HepG2 (cell line): ENCODE results near the gene SSTR5. TPM values are rescaled to one million over a fixed set of nuclear protein-coding genes. Genes with fewer than 3 reads are reported as not detected.
A peak's percentile ranks its signal among the peaks of the same experiment; 100 is the strongest.

ENCODE experiments used
- CBX2 ChIP-seq, 2 experiments: fragments of 200-600 bp in 1 of 2; sonication (generic); formaldehyde crosslinking in 1 of 2; IDR thresholded peaks; 2 replicates each; pipeline versions ENCODE4 v1.7.0 to v1.8.1; 2018 to 2022; ENCODE audit warnings: low read depth in 2 of 2, low read length in 1 of 2, mild to moderate bottlenecking in 1 of 2, missing genetic modification reagents in 1 of 2
- IKZF4 ChIP-seq: sonication (generic); formaldehyde crosslinking; IDR thresholded peaks from 2 replicates; pipeline ENCODE4 v1.5.1; 2020; ENCODE audit warnings: borderline replicate concordance, mild to moderate bottlenecking, low read depth, missing genetic modification reagents; ENCODE audit errors: not compliant biosample characterization
- KDM6A ChIP-seq: IDR thresholded peaks from 2 replicates; pipeline ENCODE4 v1.6.1; 2016; ENCODE audit warnings: low read depth
- KMT2B ChIP-seq: IDR thresholded peaks from 2 replicates; pipeline ENCODE4 v1.6.1; 2016; ENCODE audit warnings: missing genetic modification reagents, missing compliant biosample characterization
- MAF1 ChIP-seq: sonication (generic); formaldehyde crosslinking; IDR thresholded peaks from 2 replicates; pipeline ENCODE4 v1.5.0; 2020; ENCODE audit warnings: missing genetic modification reagents, borderline replicate concordance
- MEIS2 ChIP-seq: sonication (generic); formaldehyde crosslinking; IDR thresholded peaks from 2 replicates; pipeline ENCODE4 v1.9.0; 2021; ENCODE audit warnings: mild to moderate bottlenecking, missing genetic modification reagents
- NFYB ChIP-seq: sonication (generic); formaldehyde crosslinking; IDR thresholded peaks from 2 replicates; pipeline ENCODE4 v1.4.0; 2020; ENCODE audit warnings: missing genetic modification reagents
- PAWR ChIP-seq: sonication (generic); formaldehyde crosslinking; IDR thresholded peaks from 2 replicates; pipeline ENCODE4 v1.4.0; 2020; ENCODE audit warnings: missing genetic modification reagents, mild to moderate bottlenecking, borderline replicate concordance
- RFX3 ChIP-seq: IDR thresholded peaks from 2 replicates; pipeline ENCODE4 v1.6.1; 2016; ENCODE audit warnings: missing biosample characterization, missing genetic modification reagents
- ZBTB42 ChIP-seq: sonication (generic); formaldehyde crosslinking; IDR thresholded peaks from 2 replicates; pipeline ENCODE4 v1.5.0; 2020; ENCODE audit warnings: mild to moderate bottlenecking, missing genetic modification reagents
- ZC3H4 ChIP-seq: sonication (generic); formaldehyde crosslinking; IDR thresholded peaks from 2 replicates; pipeline ENCODE4 v1.4.0; 2020; ENCODE audit warnings: missing genetic modification reagents, borderline replicate concordance
- ZFP82 ChIP-seq: sonication (generic); formaldehyde crosslinking; IDR thresholded peaks from 2 replicates; pipeline ENCODE4 v1.5.1; 2020; ENCODE audit warnings: mild to moderate bottlenecking, missing genetic modification reagents, borderline replicate concordance
- ZFP90 ChIP-seq: sonication (generic); formaldehyde crosslinking; IDR thresholded peaks from 2 replicates; pipeline ENCODE4 v1.8.0; 2022; ENCODE audit warnings: missing genetic modification reagents, mild to moderate bottlenecking, inconsistent platforms, borderline replicate concordance
- ZKSCAN1 ChIP-seq: fragments of 150-350 bp; IDR thresholded peaks from 2 replicates; pipeline ENCODE4 v1.6.1; 2014; ENCODE audit warnings: low read length
- ZNF143 ChIP-seq: sonication (generic); formaldehyde crosslinking; IDR thresholded peaks from 2 replicates; pipeline ENCODE4 v1.4.0; 2020; ENCODE audit warnings: missing genetic modification reagents
- ZNF326 ChIP-seq: sonication (generic); formaldehyde crosslinking; IDR thresholded peaks from 2 replicates; pipeline ENCODE4 v1.4.0; 2020; ENCODE audit warnings: missing genetic modification reagents, borderline replicate concordance
- ZNF333 ChIP-seq: sonication (generic); formaldehyde crosslinking; IDR thresholded peaks from 2 replicates; pipeline ENCODE4 v1.4.0; 2020; ENCODE audit warnings: mild to moderate bottlenecking, missing genetic modification reagents, borderline replicate concordance
- ZNF335 ChIP-seq: sonication (generic); formaldehyde crosslinking; IDR thresholded peaks from 2 replicates; pipeline ENCODE4 v1.4.0; 2020; ENCODE audit warnings: missing genetic modification reagents
- ZSCAN25 ChIP-seq: sonication (generic); formaldehyde crosslinking; IDR thresholded peaks from 2 replicates; pipeline ENCODE4 v1.8.0; 2022; ENCODE audit warnings: mild to moderate bottlenecking, missing genetic modification reagents
- polyA plus RNA-seq, 8 experiments: library from polyadenylated mRNA; depleted of rRNA in 3 of 8; stranded (reverse) in 7 of 8; unstranded in 1 of 8; fragments of >200 nt; fragmentation: Illumina TruSeq in 4 of 8; extraction: Trizol in 4 of 8; gene quantifications; 2 replicates each; pipeline versions ENCODE4 v1.2.1 to v1.2.3, GENCODE V29; 2011 to 2016; ENCODE audit warnings: low read depth in 4 of 8, missing spikeins in 1 of 8, mixed read lengths in 1 of 8; ENCODE audit not compliant: insufficient read depth in 1 of 8
- total RNA-seq, 5 experiments: library from RNA; depleted of rRNA; stranded (reverse); fragments of >200 nt; fragmentation: Illumina TruSeq; extraction: Trizol; gene quantifications; 2 replicates each; pipeline ENCODE4 v1.2.3, GENCODE V29; 2016; ENCODE audit warnings: low read depth in 1 of 5
- TF ChIP-seq, protein P1 (sequence below): sonication (generic); formaldehyde crosslinking; IDR thresholded peaks from 2 replicates; pipeline ENCODE4 v1.5.0; 2020; ENCODE audit warnings: missing genetic modification reagents
- TF ChIP-seq, protein P2 (sequence below): sonication (generic); formaldehyde crosslinking; IDR thresholded peaks from 2 replicates; pipeline ENCODE4 v1.4.0; 2020; ENCODE audit warnings: mild to moderate bottlenecking, missing genetic modification reagents, borderline replicate concordance
- TF ChIP-seq, protein P3 (sequence below): sonication (generic); formaldehyde crosslinking; IDR thresholded peaks from 2 replicates; pipeline ENCODE4 v1.5.1; 2020; ENCODE audit warnings: missing genetic modification reagents, mild to moderate bottlenecking, borderline replicate concordance
- TF ChIP-seq, protein P4 (sequence below): sonication (generic); formaldehyde crosslinking; conservative IDR thresholded peaks from 2 replicates; pipeline ENCODE4 v1.8.0; 2022; ENCODE audit warnings: missing genetic modification reagents

SSTR5 gene
- total and polyA plus RNA-seq, 2 of the 13 experiments (the other 11 are each of a cell fraction or from before 2014, with no cell fraction given): 0.20 to 0.49 TPM

DNA sequence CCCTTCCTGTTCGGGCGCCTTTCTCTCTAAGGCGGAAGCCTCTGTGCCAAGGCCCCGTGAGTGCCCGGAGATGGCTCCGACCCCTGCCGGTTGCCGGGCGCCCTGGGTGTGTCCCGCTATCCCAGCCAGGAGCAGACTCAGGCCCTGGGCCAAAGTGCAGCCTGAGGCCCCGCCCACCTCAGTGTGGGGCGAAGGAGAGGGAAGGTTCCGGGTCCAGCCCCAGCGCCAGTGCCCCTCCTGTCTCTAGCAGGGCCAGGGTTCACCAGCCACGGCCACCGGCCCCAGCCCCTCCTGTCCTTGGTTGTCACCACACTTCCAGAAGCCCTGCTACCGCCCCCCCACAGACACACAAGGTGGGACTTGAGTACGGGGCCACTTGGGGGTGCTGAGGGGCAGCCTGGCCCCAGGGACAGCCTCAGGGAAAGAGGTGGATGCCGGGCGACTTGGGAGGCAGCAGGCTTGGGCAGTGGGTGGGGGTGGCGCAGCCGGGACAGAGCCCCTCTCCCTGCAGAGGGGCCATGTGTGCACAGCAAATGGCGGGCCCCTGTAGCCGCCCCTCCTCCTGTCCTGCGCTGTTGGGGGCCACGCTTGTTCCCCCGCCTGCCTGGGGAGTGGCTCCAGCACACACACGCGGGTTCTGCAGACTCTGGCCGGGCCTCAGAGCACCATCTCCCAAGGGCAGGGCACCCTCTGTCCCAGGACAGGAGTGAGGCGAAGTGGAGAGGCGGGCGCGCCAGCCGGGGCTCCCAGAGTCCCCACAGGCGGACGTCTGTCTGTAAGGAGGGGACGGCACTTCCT, 17.5 kb downstream of the SSTR5 start (continued):
- TF ChIP-seq ZFP90: no peak; the same call in 1 of the 2 replicates
- no peak for TF ChIP-seq CBX2 (IDR thresholded peaks at IDR 0.05; ENCODE audit: low read depth, low read length)
- TF ChIP-seq CBX2 (CRISPR knock-in tag; IDR thresholded peaks at IDR 0.05; ENCODE audit: low read depth): no peak
- TF ChIP-seq ZNF143 (CRISPR knock-in tag): 0 out of 2 replicates have a peak, but pooled peaks have one; percentile 14
- TF ChIP-seq ZNF333 (CRISPR knock-in tag): peak; percentile 42; the same call in 1 of the 2 replicates
- TF ChIP-seq, protein P1, sequence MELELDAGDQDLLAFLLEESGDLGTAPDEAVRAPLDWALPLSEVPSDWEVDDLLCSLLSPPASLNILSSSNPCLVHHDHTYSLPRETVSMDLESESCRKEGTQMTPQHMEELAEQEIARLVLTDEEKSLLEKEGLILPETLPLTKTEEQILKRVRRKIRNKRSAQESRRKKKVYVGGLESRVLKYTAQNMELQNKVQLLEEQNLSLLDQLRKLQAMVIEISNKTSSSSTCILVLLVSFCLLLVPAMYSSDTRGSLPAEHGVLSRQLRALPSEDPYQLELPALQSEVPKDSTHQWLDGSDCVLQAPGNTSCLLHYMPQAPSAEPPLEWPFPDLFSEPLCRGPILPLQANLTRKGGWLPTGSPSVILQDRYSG (CRISPR knock-in tag): peak; percentile 69; the same call in 1 of the 2 replicates
- peak; percentile 90; the same call in 1 of the 2 replicates for TF ChIP-seq ZC3H4
- no peak for TF ChIP-seq ZNF335 (CRISPR knock-in tag)
- TF ChIP-seq MEIS2: peak; percentile 75
- TF ChIP-seq PAWR: no peak; the same call in 1 of the 2 replicates
- no peak for TF ChIP-seq NFYB (CRISPR knock-in tag)
- TF ChIP-seq, protein P2, sequence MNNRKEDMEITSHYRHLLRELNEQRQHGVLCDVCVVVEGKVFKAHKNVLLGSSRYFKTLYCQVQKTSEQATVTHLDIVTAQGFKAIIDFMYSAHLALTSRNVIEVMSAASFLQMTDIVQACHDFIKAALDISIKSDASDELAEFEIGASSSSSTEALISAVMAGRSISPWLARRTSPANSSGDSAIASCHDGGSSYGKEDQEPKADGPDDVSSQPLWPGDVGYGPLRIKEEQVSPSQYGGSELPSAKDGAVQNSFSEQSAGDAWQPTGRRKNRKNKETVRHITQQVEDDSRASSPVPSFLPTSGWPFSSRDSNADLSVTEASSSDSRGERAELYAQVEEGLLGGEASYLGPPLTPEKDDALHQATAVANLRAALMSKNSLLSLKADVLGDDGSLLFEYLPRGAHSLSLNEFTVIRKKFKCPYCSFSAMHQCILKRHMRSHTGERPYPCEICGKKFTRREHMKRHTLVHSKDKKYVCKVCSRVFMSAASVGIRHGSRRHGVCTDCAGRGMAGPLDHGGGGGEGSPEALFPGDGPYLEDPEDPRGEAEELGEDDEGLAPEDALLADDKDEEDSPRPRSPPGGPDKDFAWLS: 0 out of 2 replicates have a peak, but pooled peaks have one; percentile 45
- no peak for TF ChIP-seq IKZF4 (CRISPR knock-in tag)
- TF ChIP-seq MAF1 (CRISPR knock-in tag): peak; percentile 63; the same call in 1 of the 2 replicates
- TF ChIP-seq, protein P3, sequence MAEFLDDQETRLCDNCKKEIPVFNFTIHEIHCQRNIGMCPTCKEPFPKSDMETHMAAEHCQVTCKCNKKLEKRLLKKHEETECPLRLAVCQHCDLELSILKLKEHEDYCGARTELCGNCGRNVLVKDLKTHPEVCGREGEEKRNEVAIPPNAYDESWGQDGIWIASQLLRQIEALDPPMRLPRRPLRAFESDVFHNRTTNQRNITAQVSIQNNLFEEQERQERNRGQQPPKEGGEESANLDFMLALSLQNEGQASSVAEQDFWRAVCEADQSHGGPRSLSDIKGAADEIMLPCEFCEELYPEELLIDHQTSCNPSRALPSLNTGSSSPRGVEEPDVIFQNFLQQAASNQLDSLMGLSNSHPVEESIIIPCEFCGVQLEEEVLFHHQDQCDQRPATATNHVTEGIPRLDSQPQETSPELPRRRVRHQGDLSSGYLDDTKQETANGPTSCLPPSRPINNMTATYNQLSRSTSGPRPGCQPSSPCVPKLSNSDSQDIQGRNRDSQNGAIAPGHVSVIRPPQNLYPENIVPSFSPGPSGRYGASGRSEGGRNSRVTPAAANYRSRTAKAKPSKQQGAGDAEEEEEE (CRISPR knock-in tag): no peak
- TF ChIP-seq ZBTB42 (CRISPR knock-in tag): no peak
- peak; percentile 57 for TF ChIP-seq KMT2B (CRISPR knock-in tag)
- peak; percentile 88; the same call in 1 of the 2 replicates for TF ChIP-seq ZFP82 (CRISPR knock-in tag)
- TF ChIP-seq ZKSCAN1: no peak
- TF ChIP-seq, protein P4, sequence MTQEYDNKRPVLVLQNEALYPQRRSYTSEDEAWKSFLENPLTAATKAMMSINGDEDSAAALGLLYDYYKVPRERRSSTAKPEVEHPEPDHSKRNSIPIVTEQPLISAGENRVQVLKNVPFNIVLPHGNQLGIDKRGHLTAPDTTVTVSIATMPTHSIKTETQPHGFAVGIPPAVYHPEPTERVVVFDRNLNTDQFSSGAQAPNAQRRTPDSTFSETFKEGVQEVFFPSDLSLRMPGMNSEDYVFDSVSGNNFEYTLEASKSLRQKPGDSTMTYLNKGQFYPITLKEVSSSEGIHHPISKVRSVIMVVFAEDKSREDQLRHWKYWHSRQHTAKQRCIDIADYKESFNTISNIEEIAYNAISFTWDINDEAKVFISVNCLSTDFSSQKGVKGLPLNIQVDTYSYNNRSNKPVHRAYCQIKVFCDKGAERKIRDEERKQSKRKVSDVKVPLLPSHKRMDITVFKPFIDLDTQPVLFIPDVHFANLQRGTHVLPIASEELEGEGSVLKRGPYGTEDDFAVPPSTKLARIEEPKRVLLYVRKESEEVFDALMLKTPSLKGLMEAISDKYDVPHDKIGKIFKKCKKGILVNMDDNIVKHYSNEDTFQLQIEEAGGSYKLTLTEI (CRISPR knock-in tag): no peak
- peak; percentile 77; the same call in 1 of the 2 replicates for TF ChIP-seq ZNF326 (CRISPR knock-in tag)
- TF ChIP-seq KDM6A: peak; percentile 39; the same call in 1 of the 2 replicates
- peak; percentile 89 for TF ChIP-seq ZSCAN25 (CRISPR knock-in tag)
- no peak for TF ChIP-seq RFX3 (CRISPR knock-in tag)
